WTC11 (cell line): Measurements from ENCODE around the gene CDK6. TPM values are rescaled to one million over a fixed set of nuclear protein-coding genes. Genes with fewer than 3 reads are reported as not detected.

ENCODE experiments used
- ATAC-seq: fragments of 200-7000 bp; cut with Tn5 transposase; 2 replicates; pipeline ENCODE4 v1.10.0; 2021; ENCODE audit warnings: mild to moderate bottlenecking, moderate library complexity
- CTCF ChIA-PET: fragments of 300-600 bp; sonication (Branson Sonifier 250); formaldehyde crosslinking; loops from one replicate; lab custom pipeline; 2021; ENCODE audit warnings: antibody characterized with exemption; lab: Charles Lee
- POLR2A ChIA-PET: fragments of 350-600 bp; sonication (Branson Sonifier 250); formaldehyde crosslinking; loops from one replicate; lab custom pipeline; 2021; ENCODE audit warnings: antibody characterized with exemption; lab: Charles Lee
- DNase-seq: peaks from one replicate; pipeline ENCODE4 v3.0.0; 2021; ENCODE audit warnings: low spot score
- H3K27ac Mint-ChIP-seq: 2 replicates; pipeline ENCODE4 v1.8.0; 2021; ENCODE audit warnings: mixed read lengths
- H3K27me3 Mint-ChIP-seq: 2 replicates; pipeline ENCODE4 v1.8.0; 2021; ENCODE audit warnings: low read depth, mild to moderate bottlenecking, moderate library complexity, mixed read lengths
- H3K36me3 Mint-ChIP-seq: 2 replicates; pipeline ENCODE4 v1.8.0; 2021; ENCODE audit warnings: mixed read lengths
- H3K4me1 Mint-ChIP-seq: 2 replicates; pipeline ENCODE4 v1.8.0; 2022; ENCODE audit warnings: mixed read lengths
- H3K4me3 Mint-ChIP-seq: 2 replicates; pipeline ENCODE4 v1.8.0; 2021; ENCODE audit warnings: mild to moderate bottlenecking, moderate library complexity, mixed read lengths
- H3K9me3 Mint-ChIP-seq: 2 replicates; pipeline ENCODE4 v1.8.0; 2021; ENCODE audit warnings: mixed read lengths
- ATF1 ChIP-seq: sonication (generic); formaldehyde crosslinking; IDR thresholded peaks from 2 replicates; pipeline ENCODE4 v1.8.1; 2023; ENCODE audit warnings: mild to moderate bottlenecking, moderate library complexity, missing genetic modification reagents
- ATF3 ChIP-seq: sonication (generic); formaldehyde crosslinking; conservative IDR thresholded peaks from 2 replicates; pipeline ENCODE4 v1.8.1; 2022; ENCODE audit warnings: mild to moderate bottlenecking, missing genetic modification reagents
- ATF6 ChIP-seq: sonication (generic); formaldehyde crosslinking; IDR thresholded peaks from 2 replicates; pipeline ENCODE4 v1.8.1; 2023; ENCODE audit warnings: mild to moderate bottlenecking, missing genetic modification reagents
- CREM ChIP-seq: sonication (generic); formaldehyde crosslinking; IDR thresholded peaks from 2 replicates; pipeline ENCODE4 v1.8.1; 2022; ENCODE audit warnings: mild to moderate bottlenecking, missing genetic modification reagents, moderate library complexity
- E2F1 ChIP-seq: sonication (generic); formaldehyde crosslinking; IDR thresholded peaks from 2 replicates; pipeline ENCODE4 v1.8.0; 2022; ENCODE audit warnings: mild to moderate bottlenecking, missing genetic modification reagents
- E2F5 ChIP-seq: sonication (generic); formaldehyde crosslinking; IDR thresholded peaks from 2 replicates; pipeline ENCODE4 v1.8.1; 2022; ENCODE audit warnings: mild to moderate bottlenecking, moderate library complexity, missing genetic modification reagents
- FOXK1 ChIP-seq: sonication (generic); formaldehyde crosslinking; IDR thresholded peaks from 2 replicates; pipeline ENCODE4 v1.8.0; 2022; ENCODE audit warnings: mild to moderate bottlenecking, moderate library complexity, missing genetic modification reagents
- GABPB1 ChIP-seq: sonication (generic); formaldehyde crosslinking; IDR thresholded peaks from 2 replicates; pipeline ENCODE4 v1.8.1; 2023; ENCODE audit warnings: mild to moderate bottlenecking, missing genetic modification reagents
- HMGXB4 ChIP-seq: sonication (generic); formaldehyde crosslinking; IDR thresholded peaks from 2 replicates; pipeline ENCODE4 v1.8.1; 2023; ENCODE audit warnings: mild to moderate bottlenecking, moderate library complexity, missing genetic modification reagents
- MLX ChIP-seq: sonication (generic); formaldehyde crosslinking; IDR thresholded peaks from 2 replicates; pipeline ENCODE4 v1.8.1; 2023; ENCODE audit warnings: mild to moderate bottlenecking, missing genetic modification reagents, moderate library complexity
- NR3C1 ChIP-seq: sonication (generic); formaldehyde crosslinking; conservative IDR thresholded peaks from 2 replicates; pipeline ENCODE4 v1.8.1; 2023; ENCODE audit warnings: low read depth, mild to moderate bottlenecking, missing genetic modification reagents
- USF1 ChIP-seq: sonication (generic); formaldehyde crosslinking; IDR thresholded peaks from 2 replicates; pipeline ENCODE4 v1.8.0; 2022; ENCODE audit warnings: mild to moderate bottlenecking, missing genetic modification reagents
- ZNF121 ChIP-seq: sonication (generic); formaldehyde crosslinking; IDR thresholded peaks from 2 replicates; pipeline ENCODE4 v1.8.0; 2023; ENCODE audit warnings: missing genetic modification reagents
- ZNF671 ChIP-seq: fragments of 250-450 bp; sonication (Bioruptor Pico); IDR thresholded peaks from 2 replicates; pipeline ENCODE4 v1.8.0; 2021; ENCODE audit warnings: mild to moderate bottlenecking
- ZSCAN18 ChIP-seq: fragments of 250-450 bp; sonication (Bioruptor Pico); IDR thresholded peaks from 2 replicates; pipeline ENCODE4 v2.1.2; 2022; ENCODE audit warnings: mild to moderate bottlenecking, moderate library complexity
- total RNA-seq: library from RNA; stranded (reverse); gene quantifications from 3 replicates; pipeline ENCODE4 v1.2.3, GENCODE V29; 2021

Gene CDK6
- total RNA-seq, 1 experiment from 2014 or later: 47.2 TPM

- TF ChIP-seq ATF3: no peak
- TF ChIP-seq FOXK1 (CRISPR knock-in tag): no peak
- no peak for TF ChIP-seq CREM
Measured at GRCh38 chr7:92837000-92837749, 802 bp upstream of the CDK6 start (continued).

GRCh38 chr7:92835851-92836488 is 403 bp downstream of the CDK6 start:
- Mint-ChIP-seq H3K4me3 (peak overlapping the region; percentile 94), H3K9me3 (no peaks in the 10 kb centered on the region)
- no peak for DNase-seq
- POLR2A ChIA-PET: no interaction called here
- TF ChIP-seq ATF6 (CRISPR knock-in tag) (no peak), USF1 (CRISPR knock-in tag) (no peak), NR3C1 (no peak), MLX (CRISPR knock-in tag) (no peak), ZNF121 (CRISPR knock-in tag) (no peak), HMGXB4 (no peak), E2F1 (CRISPR knock-in tag) (no peak), ATF1 (CRISPR knock-in tag) (no peak), GABPB1 (CRISPR knock-in tag) (no peak), ZNF671 (no peak), E2F5 (no peak), ZSCAN18 (CRISPR knock-in tag) (no peak)
- TF ChIP-seq, all 79 proteins: peak for 0
- CTCF ChIA-PET: interaction anchor here (0.5 to 2.2 kb wide), 10 partner anchors 22 to 558 kb away, joined by 3 to 8 read pairs (median 4); partner anchors contain the start of genes FAM133B, PEX1 and RBM48
- no peak for ATAC-seq
- Mint-ChIP-seq H3K4me1 (peaks cover 34% of the 10 kb centered on the region), H3K27me3 (peaks cover 28% of the 10 kb centered on the region), H3K36me3 (no peaks in the 10 kb centered on the region), H3K27ac (no peak overlapping the region)
